Left lung (tissue), 14 donors: ENCODE results near the gene SMIM7. TPM values are rescaled to one million over a fixed set of nuclear protein-coding genes. Genes with fewer than 3 reads are reported as not detected.

ENCODE experiments used
- ATAC-seq: fragments of 200-7000 bp; cut with Tn5 transposase; one replicate; pipeline ENCODE4 v1.9.1; 2020; ENCODE audit warnings: moderate library complexity
- DNase-seq, 4 donors: peaks; one replicate each; pipeline ENCODE4 v3.0.0-alpha.2; 2013 to 2020
- H3K27ac ChIP-seq, 2 donors: fragments of 200-600 bp; sonication (generic) in 1 of 2; one replicate each; pipeline versions ENCODE4 v1.5.0 to v1.8.0; 2020 to 2021
- H3K27me3 ChIP-seq, 2 donors: fragments of 200-600 bp; sonication (generic) in 1 of 2; one replicate each; pipeline versions ENCODE4 v1.5.0 to v1.8.0; 2020 to 2021
- H3K36me3 ChIP-seq, 2 donors: fragments of 200-600 bp; sonication (generic) in 1 of 2; one replicate each; pipeline versions ENCODE4 v1.5.0 to v1.8.0; 2020 to 2021
- H3K4me1 ChIP-seq, 2 donors: fragments of 200-600 bp; one replicate each; pipeline ENCODE4 v1.8.0; 2021
- H3K4me3 ChIP-seq, 2 donors: fragments of 200-600 bp; sonication (generic) in 1 of 2; one replicate each; pipeline versions ENCODE4 v1.5.0 to v1.8.0; 2020 to 2021; ENCODE audit warnings: mild to moderate bottlenecking in 1 of 2
- H3K9me3 ChIP-seq, 2 donors: fragments of 200-600 bp; sonication (generic) in 1 of 2; one replicate each; pipeline versions ENCODE4 v1.5.0 to v1.8.0; 2020 to 2021
- intact Hi-C, 2 donors: fragments of 100-400 bp; cut with DNase I; formaldehyde crosslinking; loops; one replicate each; pipeline versions ENCODE4 v1.11.2 to v1.14.2; 2022
- long read RNA-seq, 12 donors: library from polyadenylated mRNA in 2 of 12; unstranded in 2 of 12; transcript quantifications; one replicate each; pipeline ENCODE4 v2.0.0 and lab custom pipeline, GENCODE V29; 2019 to 2026
- polyA plus RNA-seq, 6 donors: library from polyadenylated mRNA; unstranded; fragments of 120-200 nt; gene quantifications; one replicate each; pipeline ENCODE4 v1.2.1, GENCODE V29; 2013; ENCODE audit not compliant: insufficient read length in 6 of 6
- total RNA-seq, 2 donors: library from RNA; stranded (reverse); fragmentation: NEBNext Ultra II Directional; extraction: Animal tissue kit (Norgen Biotek cat#: 25700); gene quantifications; one replicate each; pipeline ENCODE4 v1.2.1, GENCODE V29; 2021
- TF ChIP-seq, protein P1 (sequence below), 2 donors: fragments of 200-600 bp; sonication (generic) in 1 of 2; IDR thresholded peaks; one replicate each; pipeline versions ENCODE4 v1.5.0 to v1.8.0; 2021; ENCODE audit warnings: antibody characterized with exemption in 2 of 2
- donor health status: DM: no; HTN: yes; CAD: no.
- donor health status: DM: no; HTN: no; CAD: no.

Gene SMIM7
- total RNA-seq (10 to 100 TPM; 70.7 to 85.9 TPM), polyA plus RNA-seq (100 to 1,000 TPM in 4 of 6 donors, 10 to 100 TPM in 2; 98.5 to 112 (median 102) TPM)
- long read RNA-seq, donor 1, transcript SMIM7-208 (5 exons, 2,776 nt), result major isoform, 41 of 105 reads
- long read RNA-seq, donor 1, transcript SMIM7-215 (6 exons, 975 nt), result minor isoform, 5 of 105 reads
- long read RNA-seq, donor 1, transcript SMIM7-214 (4 exons, 1,075 nt), result minor isoform, 12 of 105 reads
- long read RNA-seq, donor 1, partial matches to known transcripts, result 31 of 105 reads
- long read RNA-seq, donor 1, other reads (novel, unspliced or antisense), result 0 of 105 reads
- long read RNA-seq, donor 2, transcript SMIM7-208 (5 exons, 2,776 nt), result major isoform, 43 of 62 reads
- long read RNA-seq, donor 2, transcript SMIM7-214 (4 exons, 1,075 nt), result minor isoform, 8 of 62 reads
- long read RNA-seq, donor 2, partial matches to known transcripts, result 0 of 62 reads
- long read RNA-seq, donor 2, other reads (novel, unspliced or antisense), result 0 of 62 reads
- long read RNA-seq, donor 3, transcript SMIM7-208 (5 exons, 2,776 nt), result major isoform, 40 of 66 reads
- long read RNA-seq, donor 3, transcript SMIM7-214 (4 exons, 1,075 nt), result minor isoform, 6 of 66 reads
- long read RNA-seq, donor 3, partial matches to known transcripts, result 6 of 66 reads
- long read RNA-seq, donor 3, other reads (novel, unspliced or antisense), result 0 of 66 reads
- long read RNA-seq, donor 4, transcript SMIM7-214 (4 exons, 1,075 nt), result minor isoform, 21 of 99 reads
- long read RNA-seq, donor 4, transcript SMIM7-208 (5 exons, 2,776 nt), result major isoform, 54 of 99 reads
- long read RNA-seq, donor 4, partial matches to known transcripts, result 8 of 99 reads
- long read RNA-seq, donor 4, other reads (novel, unspliced or antisense), result 2 of 99 reads
- long read RNA-seq, donor 5, transcript SMIM7-214 (4 exons, 1,075 nt), result minor isoform, 7 of 97 reads
- long read RNA-seq, donor 5, transcript SMIM7-208 (5 exons, 2,776 nt), result major isoform, 43 of 97 reads
- long read RNA-seq, donor 5, partial matches to known transcripts, result 30 of 97 reads
- long read RNA-seq, donor 5, other reads (novel, unspliced or antisense), result 7 of 97 reads
- long read RNA-seq, donor 6, transcript SMIM7-214 (4 exons, 1,075 nt), result minor isoform, 12 of 84 reads
- long read RNA-seq, donor 6, transcript SMIM7-208 (5 exons, 2,776 nt), result major isoform, 51 of 84 reads
- long read RNA-seq, donor 6, partial matches to known transcripts, result 0 of 84 reads
- long read RNA-seq, donor 6, other reads (novel, unspliced or antisense), result 6 of 84 reads
- long read RNA-seq, donor 7, transcript SMIM7-210 (6 exons, 1,065 nt), result minor isoform, 5 of 62 reads
- long read RNA-seq, donor 7, transcript SMIM7-214 (4 exons, 1,075 nt), result minor isoform, 5 of 62 reads
- long read RNA-seq, donor 7, transcript SMIM7-208 (5 exons, 2,776 nt), result major isoform, 22 of 62 reads
- long read RNA-seq, donor 7, partial matches to known transcripts, result 15 of 62 reads
- long read RNA-seq, donor 7, other reads (novel, unspliced or antisense), result 0 of 62 reads
- long read RNA-seq, donor 8, transcript SMIM7-208 (5 exons, 2,776 nt), result major isoform, 27 of 51 reads
- long read RNA-seq, donor 8, transcript SMIM7-214 (4 exons, 1,075 nt), result minor isoform, 9 of 51 reads
- long read RNA-seq, donor 8, partial matches to known transcripts, result 7 of 51 reads
- long read RNA-seq, donor 8, other reads (novel, unspliced or antisense), result 0 of 51 reads
- long read RNA-seq, donor 9, partial matches to known transcripts, result 0 of 1 reads
- long read RNA-seq, donor 9, other reads (novel, unspliced or antisense), result 0 of 1 reads
- long read RNA-seq, donor 10, transcript SMIM7-210 (6 exons, 1,065 nt), result minor isoform, 7 of 152 reads
- long read RNA-seq, donor 10, transcript SMIM7-208 (5 exons, 2,776 nt), result major isoform, 121 of 152 reads
- long read RNA-seq, donor 10, transcript SMIM7-214 (4 exons, 1,075 nt), result minor isoform, 9 of 152 reads
- long read RNA-seq, donor 10, partial matches to known transcripts, result 0 of 152 reads
- long read RNA-seq, donor 10, other reads (novel, unspliced or antisense), result 5 of 152 reads
- long read RNA-seq, donor 11, result 0 reads
- long read RNA-seq, donor 12, transcript SMIM7-214 (4 exons, 1,075 nt), result minor isoform, 10 of 53 reads
- long read RNA-seq, donor 12, transcript SMIM7-208 (5 exons, 2,776 nt), result major isoform, 24 of 53 reads
- long read RNA-seq, donor 12, partial matches to known transcripts, result 6 of 53 reads
- long read RNA-seq, donor 12, other reads (novel, unspliced or antisense), result 0 of 53 reads

- peak within 1 kb of the TSS; percentile 74 to 81 for H3K4me3 ChIP-seq
- no peaks in the 10 kb centered on the region for H3K9me3 ChIP-seq
- TF ChIP-seq, protein P1, sequence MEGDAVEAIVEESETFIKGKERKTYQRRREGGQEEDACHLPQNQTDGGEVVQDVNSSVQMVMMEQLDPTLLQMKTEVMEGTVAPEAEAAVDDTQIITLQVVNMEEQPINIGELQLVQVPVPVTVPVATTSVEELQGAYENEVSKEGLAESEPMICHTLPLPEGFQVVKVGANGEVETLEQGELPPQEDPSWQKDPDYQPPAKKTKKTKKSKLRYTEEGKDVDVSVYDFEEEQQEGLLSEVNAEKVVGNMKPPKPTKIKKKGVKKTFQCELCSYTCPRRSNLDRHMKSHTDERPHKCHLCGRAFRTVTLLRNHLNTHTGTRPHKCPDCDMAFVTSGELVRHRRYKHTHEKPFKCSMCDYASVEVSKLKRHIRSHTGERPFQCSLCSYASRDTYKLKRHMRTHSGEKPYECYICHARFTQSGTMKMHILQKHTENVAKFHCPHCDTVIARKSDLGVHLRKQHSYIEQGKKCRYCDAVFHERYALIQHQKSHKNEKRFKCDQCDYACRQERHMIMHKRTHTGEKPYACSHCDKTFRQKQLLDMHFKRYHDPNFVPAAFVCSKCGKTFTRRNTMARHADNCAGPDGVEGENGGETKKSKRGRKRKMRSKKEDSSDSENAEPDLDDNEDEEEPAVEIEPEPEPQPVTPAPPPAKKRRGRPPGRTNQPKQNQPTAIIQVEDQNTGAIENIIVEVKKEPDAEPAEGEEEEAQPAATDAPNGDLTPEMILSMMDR (IDR thresholded peaks at IDR 0.05), result peak in 1 of 2 donors; percentile 27
- peak; percentile 98 to 99 (median 99) for DNase-seq
- H3K27me3 ChIP-seq, result no peaks in the 10 kb centered on the region
- ATAC-seq, result peak; percentile 97
- intact Hi-C loops, result no loop called here
- peak within 1 kb of the TSS; percentile 87 to 89 for H3K27ac ChIP-seq
- H3K36me3 ChIP-seq, result peaks cover 0 to 35% of the 10 kb centered on the region in 2 donors
- H3K4me1 ChIP-seq, result peaks cover 13 to 57% of the 10 kb centered on the region in 2 donors
Measured at GRCh38 chr19:16659832-16660708, at the start of gene SMIM7. SMIM7 (minus strand) TSS chr19:16660144; CDS start chr19:16660110, 34 bp downstream.

DNA sequence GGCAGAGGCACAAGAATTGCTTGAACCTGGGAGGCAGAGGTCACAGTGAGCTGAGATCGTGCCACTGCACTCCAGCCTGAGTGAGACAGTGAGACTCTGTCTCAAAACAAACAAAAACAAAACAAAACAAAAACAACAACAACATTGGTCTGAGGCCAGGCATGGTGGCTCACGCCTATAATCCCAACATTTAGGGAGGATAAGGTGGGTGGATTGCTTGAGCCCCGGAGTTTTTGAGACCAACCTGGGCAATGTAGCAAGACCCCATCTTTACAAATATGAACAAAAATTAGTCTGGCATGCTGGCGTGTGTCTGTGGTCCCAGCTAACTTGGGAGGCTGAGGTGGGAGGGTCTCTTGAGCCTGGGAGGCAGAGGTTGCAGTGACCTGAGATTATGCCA, 43.7 kb upstream of the SMIM7 start:
- H3K36me3 ChIP-seq, result no peaks in the 10 kb centered on the region
- no peaks in the 10 kb centered on the region for H3K9me3 ChIP-seq
- H3K27ac ChIP-seq, result no peak overlapping the region
- no peaks in the 10 kb centered on the region for H3K27me3 ChIP-seq
- DNase-seq, result no peak
- no peak overlapping the region for H3K4me3 ChIP-seq
- no peak for ATAC-seq
- no peaks in the 10 kb centered on the region for H3K4me1 ChIP-seq
- TF ChIP-seq, protein P1 (IDR thresholded peaks at IDR 0.05), result no peak
- intact Hi-C loops, result no loop called here

GRCh38 chr19:16702123-16702522, 42.2 kb upstream of the SMIM7 start:
- intact Hi-C loops, result no loop called here
- ATAC-seq (peak; percentile 50), DNase-seq (peak in 2 of 4 donors; percentile 39 to 56)
- Histone ChIP-seq H3K4me1 (no peaks in the 10 kb centered on the region), H3K36me3 (no peaks in the 10 kb centered on the region), H3K27ac (no peak overlapping the region), H3K27me3 (no peaks in the 10 kb centered on the region), H3K9me3 (no peaks in the 10 kb centered on the region), H3K4me3 (no peak overlapping the region)
- TF ChIP-seq, protein P1 (IDR thresholded peaks at IDR 0.05), result no peak
